22Rv1 (cell line): Measurements from ENCODE around the gene IL18R1.

Experiments
- H3K27ac ChIP-seq: fragments of 450-650 bp; 2 replicates; pipeline ENCODE4 v1.5.1; 2017
- ZFX ChIP-seq: fragments of 450-650 bp; IDR thresholded peaks from 2 replicates; pipeline ENCODE4 v1.6.1; 2017; ENCODE audit warnings: antibody characterized with exemption, borderline replicate concordance
- TF ChIP-seq, protein P1 (sequence below): fragments of 450-650 bp; IDR thresholded peaks from 2 replicates; pipeline ENCODE4 v1.5.1; 2017; ENCODE audit warnings: mild to moderate bottlenecking

Gene IL18R1

DNA sequence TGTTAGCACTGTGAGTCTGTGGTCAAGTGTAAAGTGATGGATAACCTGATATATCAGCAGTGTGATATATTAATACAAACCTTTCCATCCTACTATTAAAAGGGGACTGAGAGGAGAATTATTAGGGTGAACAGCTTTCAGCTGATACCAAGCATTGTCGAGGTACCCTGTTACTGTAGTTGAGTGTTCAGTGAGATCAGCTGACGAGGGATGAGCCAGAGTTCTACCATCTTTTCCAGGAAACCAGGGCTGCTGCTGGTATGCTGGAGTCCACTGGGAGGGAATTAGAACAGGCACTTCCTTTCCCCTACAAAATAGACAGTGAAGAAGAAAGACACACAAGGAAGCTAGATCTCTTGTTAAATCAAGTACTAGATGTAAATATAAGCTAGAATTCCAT, 67.8 kb downstream of the IL18R1 start:
- TF ChIP-seq ZFX: no peak
- TF ChIP-seq, protein P1, sequence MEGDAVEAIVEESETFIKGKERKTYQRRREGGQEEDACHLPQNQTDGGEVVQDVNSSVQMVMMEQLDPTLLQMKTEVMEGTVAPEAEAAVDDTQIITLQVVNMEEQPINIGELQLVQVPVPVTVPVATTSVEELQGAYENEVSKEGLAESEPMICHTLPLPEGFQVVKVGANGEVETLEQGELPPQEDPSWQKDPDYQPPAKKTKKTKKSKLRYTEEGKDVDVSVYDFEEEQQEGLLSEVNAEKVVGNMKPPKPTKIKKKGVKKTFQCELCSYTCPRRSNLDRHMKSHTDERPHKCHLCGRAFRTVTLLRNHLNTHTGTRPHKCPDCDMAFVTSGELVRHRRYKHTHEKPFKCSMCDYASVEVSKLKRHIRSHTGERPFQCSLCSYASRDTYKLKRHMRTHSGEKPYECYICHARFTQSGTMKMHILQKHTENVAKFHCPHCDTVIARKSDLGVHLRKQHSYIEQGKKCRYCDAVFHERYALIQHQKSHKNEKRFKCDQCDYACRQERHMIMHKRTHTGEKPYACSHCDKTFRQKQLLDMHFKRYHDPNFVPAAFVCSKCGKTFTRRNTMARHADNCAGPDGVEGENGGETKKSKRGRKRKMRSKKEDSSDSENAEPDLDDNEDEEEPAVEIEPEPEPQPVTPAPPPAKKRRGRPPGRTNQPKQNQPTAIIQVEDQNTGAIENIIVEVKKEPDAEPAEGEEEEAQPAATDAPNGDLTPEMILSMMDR: no peak
- H3K27ac ChIP-seq: no peak overlapping the region

DNA sequence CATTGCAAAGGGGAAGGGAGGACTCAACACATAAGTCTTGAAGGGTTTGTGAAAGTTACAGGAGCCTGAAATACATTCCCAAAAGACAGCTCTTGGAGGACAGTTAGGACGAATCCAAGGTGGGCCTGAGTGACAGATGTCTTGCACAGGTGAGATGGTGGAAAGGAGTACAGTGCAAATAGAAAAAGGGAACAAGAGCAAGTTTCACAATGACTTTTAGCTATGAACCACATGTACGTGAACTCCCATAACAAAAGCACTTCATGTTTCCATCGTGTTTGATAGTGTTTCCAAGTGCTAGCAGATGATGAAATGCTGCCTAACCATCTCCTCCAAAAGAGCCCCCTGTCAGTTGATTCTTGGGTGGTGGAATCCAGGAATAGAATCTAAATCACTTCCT, 69.2 kb downstream of the IL18R1 start:
- H3K27ac ChIP-seq: no peak overlapping the region
- TF ChIP-seq, protein P1: no peak
- TF ChIP-seq ZFX: no peak

DNA sequence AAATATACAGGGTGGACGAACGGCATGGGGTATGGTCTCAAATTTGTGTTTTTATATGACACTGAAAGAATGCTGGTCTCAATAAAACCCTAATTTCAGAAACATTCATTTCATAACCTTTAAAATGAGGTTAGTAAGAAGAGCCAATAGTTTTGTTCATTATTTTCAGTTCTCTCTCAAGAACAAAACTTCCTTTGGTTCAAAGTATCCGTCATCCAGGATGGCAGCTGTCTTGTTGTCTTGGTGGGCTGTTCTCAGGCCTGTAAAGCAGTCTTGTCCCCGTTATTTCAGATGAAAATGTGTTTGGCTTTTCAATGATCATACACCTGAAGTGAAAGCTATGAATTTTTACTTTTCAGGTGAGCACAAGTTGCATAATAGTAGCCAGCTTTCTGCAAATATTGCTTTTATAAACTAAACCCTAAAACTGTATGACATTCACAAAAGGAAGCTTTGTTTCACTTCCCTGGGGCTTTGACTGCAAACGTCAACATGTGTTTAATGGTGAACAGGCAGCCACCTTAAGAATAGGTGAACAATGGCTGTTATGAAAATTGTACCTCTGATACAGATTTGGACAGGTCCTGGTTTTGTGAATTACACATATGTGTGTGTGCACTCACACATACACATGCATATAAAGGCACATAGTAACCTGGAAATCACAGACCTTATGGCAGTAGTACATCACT, 70.0 kb downstream of the IL18R1 start:
- no peak overlapping the region for H3K27ac ChIP-seq
- no peak for TF ChIP-seq ZFX
- TF ChIP-seq, protein P1: no peak

DNA sequence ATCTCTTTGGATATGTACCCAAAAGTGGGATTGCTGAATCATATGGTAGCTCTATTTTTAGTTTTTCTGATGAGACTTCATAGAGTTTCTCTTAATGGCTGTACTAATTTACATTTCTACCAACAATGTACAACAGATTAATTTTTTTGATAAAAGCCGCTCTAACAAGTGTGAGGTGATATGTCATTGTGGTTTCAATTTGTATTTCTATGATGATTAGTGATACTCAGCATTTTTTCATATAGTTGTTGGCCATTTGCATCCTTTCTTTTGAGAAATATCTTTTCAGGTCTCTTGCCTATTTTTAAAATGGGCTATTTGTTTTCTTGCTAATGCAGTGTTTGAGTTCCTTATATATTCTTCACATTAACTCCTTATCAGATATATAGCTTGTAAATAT, 71.7 kb downstream of the IL18R1 start:
- no peak overlapping the region for H3K27ac ChIP-seq
- TF ChIP-seq, protein P1: no peak
- no peak for TF ChIP-seq ZFX

DNA sequence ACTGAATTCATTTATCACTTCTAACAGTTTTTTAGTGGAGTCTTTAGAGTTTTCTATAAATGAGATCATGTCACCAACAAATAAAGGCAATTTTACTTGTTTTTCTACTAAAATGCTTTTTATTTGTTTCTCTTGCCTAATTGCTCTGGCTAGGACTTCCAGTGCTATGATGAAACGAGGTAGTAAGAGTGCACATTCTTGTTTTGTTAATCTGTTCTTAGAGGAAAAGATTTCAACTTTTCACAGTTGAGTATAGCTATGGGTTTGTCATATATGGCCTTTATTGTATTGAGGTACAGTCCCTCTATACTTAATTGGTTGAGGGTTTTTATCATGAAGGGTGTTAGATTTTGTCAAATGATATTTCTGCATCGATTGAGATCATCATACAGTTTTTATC, 73.0 kb downstream of the IL18R1 start:
- no peak overlapping the region for H3K27ac ChIP-seq
- no peak for TF ChIP-seq ZFX
- TF ChIP-seq, protein P1: no peak

DNA sequence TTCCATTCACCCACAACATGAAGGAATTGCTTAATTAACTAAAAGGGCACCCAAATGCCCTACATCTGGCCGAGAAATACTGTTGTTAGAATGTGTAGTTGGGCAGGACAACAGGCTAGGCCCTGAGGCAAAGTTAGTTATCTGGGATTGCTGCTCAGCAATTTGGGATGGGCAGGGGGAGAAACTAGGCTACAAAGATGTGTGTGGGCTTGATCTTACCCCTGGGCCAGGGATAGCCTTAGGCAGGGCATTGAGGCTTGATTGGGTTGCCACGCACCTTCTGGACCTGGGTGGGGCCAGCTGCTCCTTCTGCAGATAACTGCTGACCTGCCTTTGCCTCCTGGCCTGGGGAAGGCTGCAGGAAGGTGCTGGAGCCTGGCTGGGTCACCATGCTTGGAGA, 76.8 kb downstream of the IL18R1 start:
- no peak overlapping the region for H3K27ac ChIP-seq
- TF ChIP-seq, protein P1: no peak
- TF ChIP-seq ZFX: no peak

DNA sequence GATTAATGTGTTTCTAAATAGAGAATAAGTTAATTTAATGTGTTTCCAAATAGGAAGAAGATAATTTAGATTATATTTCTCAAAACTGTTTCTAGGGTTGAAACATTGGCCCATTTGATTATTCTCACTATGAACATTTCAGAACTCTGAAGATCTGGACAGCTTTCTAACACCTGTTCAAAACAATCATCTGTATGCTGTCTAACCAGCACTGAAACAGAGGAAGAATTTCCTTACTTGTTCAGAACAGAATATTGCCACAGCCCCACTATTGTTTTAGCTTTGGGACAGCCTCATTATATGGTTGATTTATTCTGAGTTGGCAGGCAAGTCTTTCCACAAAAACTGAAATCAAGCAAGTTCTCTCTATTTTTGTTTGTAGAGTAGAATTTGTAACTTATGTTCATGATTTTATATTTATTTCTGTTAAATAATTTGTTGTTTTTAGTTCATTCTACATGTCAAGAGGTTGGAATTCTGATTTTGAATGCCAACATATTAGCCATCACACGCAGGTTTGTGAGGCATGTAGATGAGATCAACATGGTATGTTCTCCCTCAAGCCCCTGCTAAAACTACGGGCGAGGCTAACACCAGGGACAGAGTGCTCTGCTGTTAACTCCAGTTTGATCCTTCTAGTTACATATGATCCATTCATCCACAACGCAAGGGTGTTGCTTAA, 78.5 kb downstream of the IL18R1 start:
- H3K27ac ChIP-seq: no peak overlapping the region
- TF ChIP-seq ZFX: no peak
- TF ChIP-seq, protein P1: no peak
